Measurements from ENCODE around the gene DPP3. TPM values are rescaled to one million over a fixed set of nuclear protein-coding genes. Genes with fewer than 3 reads are reported as not detected.
"Not testable (repeated sequence)": the region's sequence is repeated elsewhere in the genome, so short reads cannot be mapped to it uniquely, and the experiment has no call there.

DPP3 gene
- total RNA-seq, 1 experiment from 2014 or later: 135 TPM

GRCh38 chr11:66440940-66441282, 39.3 kb upstream of the DPP3 start:
- H3F3A ChIP-seq (ENCODE audit: low read length, unreplicated experiment); H3K4me3 ChIP-seq (ENCODE audit: low read length); ATAC-seq; H3K4me2 ChIP-seq (ENCODE audit: low read length); H3K9ac ChIP-seq (ENCODE audit: low read length); POLR2A ChIA-PET (ENCODE audit: unreplicated experiment); H2AFZ ChIP-seq (ENCODE audit: low read length); intact Hi-C loops (cut with micrococcal nuclease); BruUV-seq (replicated peaks); DNase-seq; H3K27ac ChIP-seq (ENCODE audit: low read length); H3K27me3 ChIP-seq (ENCODE audit: low read length); H3K9me2 ChIP-seq (replicated peaks; ENCODE audit: low read length); H3K9me3 ChIP-seq (ENCODE audit: low read length); H4K20me1 ChIP-seq (ENCODE audit: low read length): not testable (repeated sequence)
- peaks cover 11% of the 10 kb centered on the region for H3K36me3 ChIP-seq (ENCODE audit: low read depth, low read length)
- H3K4me1 ChIP-seq (ENCODE audit: insufficient read depth, low read length): peaks cover 25% of the 10 kb centered on the region
- CTCF ChIA-PET: interaction anchor here (0.6 kb wide), 1 partner anchor 36 kb away, joined by 3 read pairs; no protein-coding TSS in a partner anchor
- peaks cover 20% of the 10 kb centered on the region for H3K79me2 ChIP-seq (ENCODE audit: low read length)

- peak; percentile 98 for DNase-seq
- peak overlapping the region; percentile 67 for H3K27ac ChIP-seq (ENCODE audit: low read length)
- no TSS peak for BruUV-seq (replicated peaks)
- no peaks in the 10 kb centered on the region for H3K79me2 ChIP-seq (ENCODE audit: low read length)
- H3K9me2 ChIP-seq (replicated peaks; ENCODE audit: low read length): no peaks in the 10 kb centered on the region
- H4K20me1 ChIP-seq (ENCODE audit: low read length): no peaks in the 10 kb centered on the region
- no peak for TF ChIP-seq CTCF (conservative IDR thresholded peaks at IDR 0.05; ENCODE audit: low read depth, low read length)
- no peak for TF ChIP-seq EZH2phosphoT487 (IDR thresholded peaks at IDR 0.05; ENCODE audit: borderline replicate concordance, low read length)
- TF ChIP-seq EZH2 (IDR thresholded peaks at IDR 0.05; ENCODE audit: low read length, unreplicated experiment): no peak
- intact Hi-C loops (cut with micrococcal nuclease): no loop called here
- H3K4me3 ChIP-seq (ENCODE audit: low read length): no peak overlapping the region
- peak; percentile 75 for ATAC-seq
- no peaks in the 10 kb centered on the region for H3K9me3 ChIP-seq (ENCODE audit: low read length)
- peaks cover 7% of the 10 kb centered on the region for H3F3A ChIP-seq (ENCODE audit: low read length, unreplicated experiment)
- no peak overlapping the region for H2AFZ ChIP-seq (ENCODE audit: low read length)
- POLR2A ChIA-PET (ENCODE audit: unreplicated experiment): interaction anchor here (0.7 kb wide), 1 partner anchor 1944 kb away, joined by 3 read pairs; no protein-coding TSS in a partner anchor
- no peak overlapping the region; the same call in 1 of the 2 replicates for H3K9ac ChIP-seq (ENCODE audit: low read length)
- CTCF ChIA-PET: no interaction called here
- no peaks in the 10 kb centered on the region for H3K36me3 ChIP-seq (ENCODE audit: low read depth, low read length)
- no peaks in the 10 kb centered on the region for H3K27me3 ChIP-seq (ENCODE audit: low read length)
- H3K4me1 ChIP-seq (ENCODE audit: insufficient read depth, low read length): peaks cover 21% of the 10 kb centered on the region
- peak overlapping the region; percentile 60 for H3K4me2 ChIP-seq (ENCODE audit: low read length)
These were observed 36.6 kb upstream of the DPP3 start for GRCh38 chr11:66443602-66444001.

GRCh38 chr11:66447012-66447411, 33.2 kb upstream of the DPP3 start:
- BruUV-seq (replicated peaks): no TSS peak
- ATAC-seq: no peak
- H3F3A ChIP-seq (ENCODE audit: low read length, unreplicated experiment): peaks cover 7% of the 10 kb centered on the region
- H3K4me2 ChIP-seq (ENCODE audit: low read length): no peak overlapping the region
- H3K9me2 ChIP-seq (replicated peaks; ENCODE audit: low read length): no peaks in the 10 kb centered on the region
- no peaks in the 10 kb centered on the region for H3K79me2 ChIP-seq (ENCODE audit: low read length)
- no peaks in the 10 kb centered on the region for H3K27me3 ChIP-seq (ENCODE audit: low read length)
- no peak overlapping the region for H2AFZ ChIP-seq (ENCODE audit: low read length)
- no peak for DNase-seq
- no peak overlapping the region for H3K4me3 ChIP-seq (ENCODE audit: low read length)
- POLR2A ChIA-PET (ENCODE audit: unreplicated experiment): no interaction called here
- no peak overlapping the region for H3K27ac ChIP-seq (ENCODE audit: low read length)
- CTCF ChIA-PET: no interaction called here
- intact Hi-C loops (cut with micrococcal nuclease): no loop called here
- H3K36me3 ChIP-seq (ENCODE audit: low read depth, low read length): no peaks in the 10 kb centered on the region
- no peak overlapping the region for H3K9ac ChIP-seq (ENCODE audit: low read length)
- no peaks in the 10 kb centered on the region for H3K9me3 ChIP-seq (ENCODE audit: low read length)
- H3K4me1 ChIP-seq (ENCODE audit: insufficient read depth, low read length): peaks cover 21% of the 10 kb centered on the region
- no peaks in the 10 kb centered on the region for H4K20me1 ChIP-seq (ENCODE audit: low read length)
- TF ChIP-seq EZH2phosphoT487 (IDR thresholded peaks at IDR 0.05; ENCODE audit: borderline replicate concordance, low read length): no peak
- TF ChIP-seq EZH2 (IDR thresholded peaks at IDR 0.05; ENCODE audit: low read length, unreplicated experiment): no peak
- no peak for TF ChIP-seq CTCF (conservative IDR thresholded peaks at IDR 0.05; ENCODE audit: low read depth, low read length)

All from PC-3 (cell line).